Endodermal cell (in vitro differentiated cells): Measurements from ENCODE around the gene GRB10. TPM values are rescaled to one million over a fixed set of nuclear protein-coding genes. Genes with fewer than 3 reads are reported as not detected.
"Not testable (repeated sequence)": the region's sequence is repeated elsewhere in the genome, so short reads cannot be mapped to it uniquely, and the experiment has no call there.

Experiments used
- DNase-seq: peaks from one replicate; pipeline ENCODE4 v3.0.0-alpha.2; 2017
- H3K27ac ChIP-seq: 2 replicates; pipeline ENCODE4 v1.5.1; 2013; ENCODE audit warnings: mild to moderate bottlenecking, low read depth, low read length, moderate library complexity
- H3K27me3 ChIP-seq: 2 replicates; pipeline ENCODE4 v1.6.1; 2013; ENCODE audit warnings: mild to moderate bottlenecking, low read length, moderate library complexity; ENCODE audit not compliant: insufficient read depth, control insufficient read depth, poor library complexity, severe bottlenecking
- H3K36me3 ChIP-seq: 2 replicates; pipeline ENCODE4 v1.7.0; 2013; ENCODE audit warnings: mild to moderate bottlenecking, low read length, moderate library complexity; ENCODE audit not compliant: control insufficient read depth, insufficient read depth
- H3K4me1 ChIP-seq: one replicate; pipeline ENCODE4 v1.7.0; 2013; ENCODE audit warnings: low read length; ENCODE audit not compliant: control insufficient read depth, insufficient read depth
- H3K4me3 ChIP-seq: 2 replicates; pipeline ENCODE4 v1.5.1; 2013; ENCODE audit warnings: mild to moderate bottlenecking, low read length, moderate library complexity
- H3K9ac ChIP-seq: 2 replicates; pipeline ENCODE4 v1.6.1; 2013; ENCODE audit warnings: mild to moderate bottlenecking, low read length, moderate library complexity; ENCODE audit not compliant: poor library complexity, severe bottlenecking; ENCODE audit errors: extremely low read depth
- H3K9me3 ChIP-seq: 2 replicates; pipeline ENCODE4 v1.6.1; 2013; ENCODE audit warnings: mild to moderate bottlenecking, low read length, moderate library complexity; ENCODE audit not compliant: control insufficient read depth
- H3K27ac Mint-ChIP-seq: 2 replicates; pipeline ENCODE4 v1.8.0; 2020; ENCODE audit warnings: mixed read lengths
- H3K27me3 Mint-ChIP-seq: 2 replicates; pipeline ENCODE4 v1.8.0; 2021; ENCODE audit warnings: mild to moderate bottlenecking, mixed read lengths; ENCODE audit not compliant: insufficient read depth
- H3K36me3 Mint-ChIP-seq: 2 replicates; pipeline ENCODE4 v1.8.0; 2020; ENCODE audit warnings: low read depth, mixed read lengths
- H3K4me1 Mint-ChIP-seq: 2 replicates; pipeline ENCODE4 v1.8.0; 2020; ENCODE audit warnings: mixed read lengths
- H3K4me3 Mint-ChIP-seq: 2 replicates; pipeline ENCODE4 v1.8.0; 2020; ENCODE audit warnings: mild to moderate bottlenecking, moderate library complexity, mixed read lengths
- H3K9me3 Mint-ChIP-seq: 2 replicates; pipeline ENCODE4 v1.8.0; 2020; ENCODE audit warnings: mild to moderate bottlenecking, mixed read lengths
- CTCF ChIP-seq: fragments of 200-600 bp; sonication (generic); conservative IDR thresholded peaks from 2 replicates; pipeline ENCODE4 v1.5.0; 2021; ENCODE audit warnings: antibody characterized with exemption, mild to moderate bottlenecking
- WGBS, 2 experiments: methylation state at CpG; one replicate each; pipeline versions ENCODE4 v1.1.5 to v1.1.7; 2013; ENCODE audit warnings: missing lambda C conversion rate in 2 of 2, mixed read lengths in 1 of 2; ENCODE audit not compliant: insufficient coverage in 1 of 2, insufficient read length in 1 of 2; 5-methylcytosine and 5-hydroxymethylcytosine counted together
- total RNA-seq, 2 donors: library from RNA; stranded (reverse); fragmentation: NEBNext Ultra II Directional in 1 of 2; extraction: Animal tissue kit (Norgen Biotek cat#: 25700) in 1 of 2; gene quantifications; 2 replicates in 1 of 2; 3 replicates in 1 of 2; pipeline ENCODE4 v1.2.1, GENCODE V29; 2021

GRB10 gene
- total RNA-seq, 2 donors from 2014 or later: 71.9 to 97.5 TPM

GRCh38 chr7:50580057-50580456 lies 202.6 kb downstream of the GRB10 start:
- peaks cover 4% of the 10 kb centered on the region for H3K36me3 Mint-ChIP-seq
- Histone ChIP-seq H3K9me3 (peaks cover 32% of the 10 kb centered on the region), H3K36me3 (no peaks in the 10 kb centered on the region), H3K27ac (no peak overlapping the region), H3K4me1 (no peaks in the 10 kb centered on the region), H3K9ac (no peak overlapping the region), H3K4me3 (no peak overlapping the region), H3K27me3 (no peaks in the 10 kb centered on the region)
- WGBS, 2 experiments: 91 to 100% methylated on average over 4 to 5 of the region's 5 CpGs
- H3K4me3 Mint-ChIP-seq: no peak overlapping the region
- no peak overlapping the region for H3K27ac Mint-ChIP-seq
- peaks cover 63% of the 10 kb centered on the region for H3K9me3 Mint-ChIP-seq
- no peaks in the 10 kb centered on the region for H3K27me3 Mint-ChIP-seq
- no peaks in the 10 kb centered on the region for H3K4me1 Mint-ChIP-seq
- no peak for DNase-seq
- TF ChIP-seq CTCF: no peak

GRCh38 chr7:50578105-50578504 lies 204.6 kb downstream of the GRB10 start:
- not testable (repeated sequence) for H3K4me3 ChIP-seq, H3K27ac Mint-ChIP-seq, H3K4me1 ChIP-seq, H3K36me3 Mint-ChIP-seq, H3K9ac ChIP-seq, H3K4me1 Mint-ChIP-seq, H3K27me3 Mint-ChIP-seq, H3K27me3 ChIP-seq, H3K27ac ChIP-seq, H3K36me3 ChIP-seq, H3K4me3 Mint-ChIP-seq, DNase-seq
- H3K9me3 Mint-ChIP-seq: peaks cover 46% of the 10 kb centered on the region
- H3K9me3 ChIP-seq: peaks cover 17% of the 10 kb centered on the region
- WGBS, 2 experiments: 85% methylated on average over 4 of the region's 4 CpGs; no CpG with 5 or more reads in 1 of the 2 experiments

GRCh38 chr7:50577569-50577968 lies 205.1 kb downstream of the GRB10 start:
- no peak overlapping the region for H3K27ac ChIP-seq
- H3K27ac Mint-ChIP-seq: no peak overlapping the region
- no peak for TF ChIP-seq CTCF
- H3K4me1 Mint-ChIP-seq: no peaks in the 10 kb centered on the region
- no peak overlapping the region for H3K4me3 ChIP-seq
- WGBS, 2 experiments: 87 to 90% methylated on average over 5 to 10 of the region's 10 CpGs
- no peak overlapping the region for H3K4me3 Mint-ChIP-seq
- H3K27me3 Mint-ChIP-seq: no peaks in the 10 kb centered on the region
- peaks cover 15% of the 10 kb centered on the region for H3K9me3 ChIP-seq
- H3K9ac ChIP-seq: no peak overlapping the region
- H3K36me3 ChIP-seq: no peaks in the 10 kb centered on the region
- H3K9me3 Mint-ChIP-seq: peaks cover 41% of the 10 kb centered on the region
- no peaks in the 10 kb centered on the region for H3K4me1 ChIP-seq
- H3K27me3 ChIP-seq: no peaks in the 10 kb centered on the region
- H3K36me3 Mint-ChIP-seq: peaks cover 4% of the 10 kb centered on the region
- DNase-seq: no peak

- H3K9me3 Mint-ChIP-seq: peaks cover 37% of the 10 kb centered on the region
- not testable (repeated sequence) for H3K36me3 Mint-ChIP-seq, H3K4me3 ChIP-seq, H3K27me3 Mint-ChIP-seq, DNase-seq, H3K36me3 ChIP-seq, H3K27ac Mint-ChIP-seq, H3K4me1 ChIP-seq, H3K27me3 ChIP-seq, H3K4me1 Mint-ChIP-seq, H3K9ac ChIP-seq, H3K4me3 Mint-ChIP-seq, H3K9me3 ChIP-seq, H3K27ac ChIP-seq
- WGBS, 2 experiments: 73% methylated on average over 6 of the region's 6 CpGs; no CpG with 5 or more reads in 1 of the 2 experiments
Measured at GRCh38 chr7:50576388-50576787, 206.3 kb downstream of the GRB10 start.
